ENCODE data around the gene MED6.

DNA sequence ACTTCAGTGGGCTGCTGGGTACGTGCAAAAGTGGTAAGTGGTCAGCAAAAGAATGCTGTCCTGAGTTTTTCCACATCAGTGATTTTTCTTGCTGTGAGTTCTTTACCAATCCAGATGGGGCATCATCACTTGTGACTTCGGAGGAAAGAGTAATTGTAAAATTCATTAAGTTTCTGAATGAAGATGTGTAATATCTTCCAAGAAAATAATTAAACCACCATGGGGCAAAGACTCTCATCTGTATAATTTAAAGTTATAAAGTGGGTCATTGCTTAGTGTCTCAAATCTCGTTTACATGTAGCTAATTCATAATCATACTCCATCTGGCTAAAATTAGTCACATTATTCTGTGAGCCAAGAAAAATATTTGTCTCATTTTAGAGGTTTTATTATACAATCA, 10.8 kb upstream of the MED6 start:
- TF ChIP-seq, protein P1, sequence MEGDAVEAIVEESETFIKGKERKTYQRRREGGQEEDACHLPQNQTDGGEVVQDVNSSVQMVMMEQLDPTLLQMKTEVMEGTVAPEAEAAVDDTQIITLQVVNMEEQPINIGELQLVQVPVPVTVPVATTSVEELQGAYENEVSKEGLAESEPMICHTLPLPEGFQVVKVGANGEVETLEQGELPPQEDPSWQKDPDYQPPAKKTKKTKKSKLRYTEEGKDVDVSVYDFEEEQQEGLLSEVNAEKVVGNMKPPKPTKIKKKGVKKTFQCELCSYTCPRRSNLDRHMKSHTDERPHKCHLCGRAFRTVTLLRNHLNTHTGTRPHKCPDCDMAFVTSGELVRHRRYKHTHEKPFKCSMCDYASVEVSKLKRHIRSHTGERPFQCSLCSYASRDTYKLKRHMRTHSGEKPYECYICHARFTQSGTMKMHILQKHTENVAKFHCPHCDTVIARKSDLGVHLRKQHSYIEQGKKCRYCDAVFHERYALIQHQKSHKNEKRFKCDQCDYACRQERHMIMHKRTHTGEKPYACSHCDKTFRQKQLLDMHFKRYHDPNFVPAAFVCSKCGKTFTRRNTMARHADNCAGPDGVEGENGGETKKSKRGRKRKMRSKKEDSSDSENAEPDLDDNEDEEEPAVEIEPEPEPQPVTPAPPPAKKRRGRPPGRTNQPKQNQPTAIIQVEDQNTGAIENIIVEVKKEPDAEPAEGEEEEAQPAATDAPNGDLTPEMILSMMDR (IDR thresholded peaks at IDR 0.05; ENCODE audit: low read depth, low read length, poor library complexity, severe bottlenecking), result no peak
- no peak for TF ChIP-seq EZH2phosphoT487 (IDR thresholded peaks at IDR 0.05; ENCODE audit: borderline replicate concordance, low read length)

Data from DOHH2 (cell line).